Measurements from ENCODE around the gene POLN.

The POLN gene

DNA sequence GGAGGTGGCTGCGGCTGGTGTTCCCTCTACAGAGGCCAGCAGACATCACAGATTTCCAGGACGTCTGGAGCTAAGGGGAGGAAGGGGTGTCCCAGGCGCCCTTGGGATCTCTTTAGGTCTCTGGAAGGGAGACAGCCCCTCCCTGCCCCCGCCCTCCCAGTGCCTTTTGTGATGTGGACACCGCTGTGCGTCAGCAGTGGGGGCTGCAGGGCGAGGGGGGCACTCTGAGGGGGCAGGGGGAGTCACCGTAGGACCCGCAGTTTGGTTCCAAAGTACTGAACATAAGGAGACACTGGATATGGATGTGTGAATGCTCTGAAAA, 45.6 kb upstream of the POLN start:
- Histone ChIP-seq H2AFZ (ENCODE audit: low read length) (no peak overlapping the region), H4K20me1 (ENCODE audit: insufficient read depth, low read length) (no peaks in the 10 kb centered on the region), H3K4me2 (ENCODE audit: low read length) (no peak overlapping the region), H3K4me1 (ENCODE audit: insufficient read depth, low read length, severe bottlenecking) (peaks cover 12% of the 10 kb centered on the region), H3K27me3 (ENCODE audit: insufficient read depth, low read length) (no peaks in the 10 kb centered on the region), H3F3A (ENCODE audit: insufficient read depth, low read length) (no peaks in the 10 kb centered on the region), H3K9me2 (ENCODE audit: low read depth, low read length) (no peaks in the 10 kb centered on the region), H3K9me3 (ENCODE audit: low read length) (no peaks in the 10 kb centered on the region), H3K79me2 (ENCODE audit: insufficient read depth, low read length) (no peaks in the 10 kb centered on the region), H3K9ac (ENCODE audit: low read length) (no peak overlapping the region), H3K27ac (ENCODE audit: low read depth, low read length, poor library complexity, severe bottlenecking) (no peak overlapping the region), H3K36me3 (ENCODE audit: insufficient read depth, low read length) (no peaks in the 10 kb centered on the region), H3K4me3 (ENCODE audit: low read depth, low read length, poor library complexity, severe bottlenecking) (no peak overlapping the region)
- TF ChIP-seq, protein P1, sequence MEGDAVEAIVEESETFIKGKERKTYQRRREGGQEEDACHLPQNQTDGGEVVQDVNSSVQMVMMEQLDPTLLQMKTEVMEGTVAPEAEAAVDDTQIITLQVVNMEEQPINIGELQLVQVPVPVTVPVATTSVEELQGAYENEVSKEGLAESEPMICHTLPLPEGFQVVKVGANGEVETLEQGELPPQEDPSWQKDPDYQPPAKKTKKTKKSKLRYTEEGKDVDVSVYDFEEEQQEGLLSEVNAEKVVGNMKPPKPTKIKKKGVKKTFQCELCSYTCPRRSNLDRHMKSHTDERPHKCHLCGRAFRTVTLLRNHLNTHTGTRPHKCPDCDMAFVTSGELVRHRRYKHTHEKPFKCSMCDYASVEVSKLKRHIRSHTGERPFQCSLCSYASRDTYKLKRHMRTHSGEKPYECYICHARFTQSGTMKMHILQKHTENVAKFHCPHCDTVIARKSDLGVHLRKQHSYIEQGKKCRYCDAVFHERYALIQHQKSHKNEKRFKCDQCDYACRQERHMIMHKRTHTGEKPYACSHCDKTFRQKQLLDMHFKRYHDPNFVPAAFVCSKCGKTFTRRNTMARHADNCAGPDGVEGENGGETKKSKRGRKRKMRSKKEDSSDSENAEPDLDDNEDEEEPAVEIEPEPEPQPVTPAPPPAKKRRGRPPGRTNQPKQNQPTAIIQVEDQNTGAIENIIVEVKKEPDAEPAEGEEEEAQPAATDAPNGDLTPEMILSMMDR (IDR thresholded peaks at IDR 0.05; ENCODE audit: low read length) = no peak
- no peak for TF ChIP-seq EZH2 (IDR thresholded peaks at IDR 0.05; ENCODE audit: borderline replicate concordance, low read length)

DNA sequence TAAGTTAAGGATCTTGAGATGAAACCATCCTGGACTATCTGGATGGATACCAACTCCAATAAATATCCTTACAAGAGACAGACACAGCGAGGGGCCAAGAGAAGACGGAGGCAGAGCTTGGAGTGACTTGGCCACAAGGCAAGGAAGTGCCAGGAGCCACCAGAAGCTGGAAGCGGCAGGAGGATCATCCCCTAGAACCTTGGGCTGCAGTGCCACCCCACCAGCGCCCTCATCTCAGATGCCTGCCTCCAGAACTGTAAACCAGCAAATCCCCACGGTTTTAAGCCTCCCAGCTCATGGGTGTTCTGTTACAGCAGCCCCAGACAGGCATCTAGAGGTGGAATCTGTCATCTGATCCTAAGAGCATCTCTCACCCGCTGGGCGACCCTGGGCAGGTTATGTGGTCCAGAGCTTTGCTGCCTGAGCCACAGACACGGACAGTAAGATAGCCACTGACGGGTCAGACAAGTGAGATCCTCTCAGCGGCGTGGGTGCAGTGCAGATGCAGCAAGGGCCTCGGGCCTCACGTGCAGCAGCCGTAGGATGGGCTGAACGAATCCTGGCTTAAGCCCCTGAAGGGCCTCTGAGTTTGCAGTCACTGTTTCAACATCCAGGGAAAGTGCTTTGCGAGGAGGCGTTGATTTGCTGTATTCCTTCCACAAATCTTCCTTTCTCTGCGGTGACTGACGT, 45.1 kb upstream of the POLN start:
- Histone ChIP-seq H2AFZ (ENCODE audit: low read length) (no peak overlapping the region), H3K79me2 (ENCODE audit: insufficient read depth, low read length) (no peaks in the 10 kb centered on the region), H3K9me2 (ENCODE audit: low read depth, low read length) (no peaks in the 10 kb centered on the region), H3K4me1 (ENCODE audit: insufficient read depth, low read length, severe bottlenecking) (peaks cover 17% of the 10 kb centered on the region), H3K27ac (ENCODE audit: low read depth, low read length, poor library complexity, severe bottlenecking) (no peak overlapping the region), H3K4me2 (ENCODE audit: low read length) (no peak overlapping the region), H3K9ac (ENCODE audit: low read length) (no peak overlapping the region), H3K4me3 (ENCODE audit: low read depth, low read length, poor library complexity, severe bottlenecking) (no peak overlapping the region), H3K9me3 (ENCODE audit: low read length) (no peaks in the 10 kb centered on the region), H3K27me3 (ENCODE audit: insufficient read depth, low read length) (no peaks in the 10 kb centered on the region), H3K36me3 (ENCODE audit: insufficient read depth, low read length) (no peaks in the 10 kb centered on the region), H3F3A (ENCODE audit: insufficient read depth, low read length) (no peaks in the 10 kb centered on the region), H4K20me1 (ENCODE audit: insufficient read depth, low read length) (no peaks in the 10 kb centered on the region)
- TF ChIP-seq, protein P1 (IDR thresholded peaks at IDR 0.05; ENCODE audit: low read length) = no peak
- no peak for TF ChIP-seq EZH2 (IDR thresholded peaks at IDR 0.05; ENCODE audit: borderline replicate concordance, low read length)

DNA sequence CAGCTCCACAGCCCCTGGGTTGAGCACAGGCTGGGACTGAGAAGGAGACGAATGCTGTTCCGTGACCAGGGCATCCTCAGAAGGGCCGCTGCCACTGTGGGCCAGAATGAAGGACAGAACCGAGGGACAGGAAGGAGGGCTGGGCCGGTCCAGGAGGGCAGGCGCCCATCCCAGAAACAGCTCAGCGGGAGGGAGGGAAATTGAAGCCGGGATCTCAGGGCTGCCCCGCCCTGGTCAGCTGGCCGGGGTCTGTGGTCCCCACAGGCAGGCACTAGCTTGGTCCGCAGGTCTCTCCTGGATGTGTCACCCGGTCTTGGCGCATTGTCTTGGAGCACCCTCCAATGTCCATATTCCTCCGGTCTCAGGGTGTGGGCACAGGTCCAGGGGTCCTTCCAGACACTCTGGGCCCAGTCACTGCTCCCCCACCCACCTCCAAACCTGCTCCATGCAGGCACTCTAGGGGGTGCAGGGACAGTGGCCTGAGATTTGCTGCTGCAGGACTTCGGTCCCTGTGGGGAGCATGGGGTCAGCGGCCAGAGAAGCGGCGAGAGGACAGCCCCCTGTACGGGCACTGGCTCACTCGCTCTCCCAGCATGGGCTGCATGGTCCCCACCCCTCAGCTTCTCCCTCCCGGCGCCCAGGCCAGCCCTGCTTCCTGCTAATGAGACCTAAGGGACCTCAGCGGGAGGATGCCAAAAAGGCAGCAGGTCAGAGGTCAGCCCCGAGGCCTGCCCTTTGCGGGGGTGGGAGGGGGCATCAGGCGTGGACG, 43.9 kb upstream of the POLN start:
- H3K27ac ChIP-seq (ENCODE audit: low read depth, low read length, poor library complexity, severe bottlenecking) = no peak overlapping the region

More for the DNA sequence above, 43.9 kb upstream of the POLN start:
- TF ChIP-seq, protein P1 (IDR thresholded peaks at IDR 0.05; ENCODE audit: low read length) = no peak
- no peak for TF ChIP-seq EZH2 (IDR thresholded peaks at IDR 0.05; ENCODE audit: borderline replicate concordance, low read length)
- Histone ChIP-seq H2AFZ (ENCODE audit: low read length) (no peak overlapping the region), H3K4me1 (ENCODE audit: insufficient read depth, low read length, severe bottlenecking) (peaks cover 20% of the 10 kb centered on the region), H3K9ac (ENCODE audit: low read length) (no peak overlapping the region), H3K79me2 (ENCODE audit: insufficient read depth, low read length) (no peaks in the 10 kb centered on the region), H3K36me3 (ENCODE audit: insufficient read depth, low read length) (no peaks in the 10 kb centered on the region), H3K9me3 (ENCODE audit: low read length) (no peaks in the 10 kb centered on the region), H3F3A (ENCODE audit: insufficient read depth, low read length) (no peaks in the 10 kb centered on the region), H3K27me3 (ENCODE audit: insufficient read depth, low read length) (no peaks in the 10 kb centered on the region), H3K9me2 (ENCODE audit: low read depth, low read length) (no peaks in the 10 kb centered on the region), H4K20me1 (ENCODE audit: insufficient read depth, low read length) (no peaks in the 10 kb centered on the region), H3K4me3 (ENCODE audit: low read depth, low read length, poor library complexity, severe bottlenecking) (no peak overlapping the region), H3K4me2 (ENCODE audit: low read length) (no peak overlapping the region)
